HCT116 (cell line): Measurements from ENCODE around the gene BAZ1B. TPM values are rescaled to one million over a fixed set of nuclear protein-coding genes. Genes with fewer than 3 reads are reported as not detected.

Source experiments
- ATAC-seq: fragments of 200-7000 bp; cut with Tn5 transposase; 2 replicates; pipeline ENCODE4 v1.9.1; 2020; ENCODE audit warnings: mild to moderate bottlenecking, moderate library complexity
- Bru-seq: library from RNA; stranded (reverse); fragments of 400-500 nt; gene quantifications from one replicate; lab custom pipeline; 2021; lab: Mats Ljungman, UMichigan
- BruChase-seq, 2 experiments: library from RNA; stranded (reverse); fragments of 400-500 nt; gene quantifications; one replicate each; lab custom pipeline; 2021; lab: Mats Ljungman, UMichigan
- BruUV-seq: library from RNA; stranded (reverse); fragments of 400-500 nt; replicated peaks from 2 replicates; lab custom pipeline; 2021; lab: Mats Ljungman, UMichigan
- CTCF ChIA-PET: fragments of 300-600 bp; sonication (Branson Sonifier 250); formaldehyde crosslinking; loops from one replicate; lab custom pipeline; 2021; ENCODE audit warnings: antibody characterized with exemption; lab: Charles Lee
- POLR2A ChIA-PET: fragments of 300-600, 350-600 bp; sonication (Branson Sonifier 250); formaldehyde crosslinking; loops from one replicate; lab custom pipeline; 2021; ENCODE audit warnings: antibody characterized with exemption; lab: Charles Lee
- RAD21 ChIA-PET, 2 experiments: fragments of 300-600 bp; sonication (Branson Sonifier 250); formaldehyde crosslinking; loops; one replicate each; lab custom pipeline; 2023; ENCODE audit warnings: low total read pairs in 2 of 2; ENCODE audit not compliant: uncharacterized antibody in 2 of 2, unreplicated experiment in 2 of 2, low non-redundant PET in 1 of 2; lab: Charles Lee
- DNase-seq: peaks from one replicate; pipeline ENCODE4 v3.0.0-alpha.2; 2010; ENCODE audit warnings: low read depth, low spot score
- H2AFZ ChIP-seq: fragments of 200-600 bp; shearing (Covaris generic), sonication (generic); 2 replicates; pipeline ENCODE4 v1.6.1; 2017; ENCODE audit warnings: low read depth, mixed run types, mixed read lengths, antibody characterized with exemption, low read length; ENCODE audit not compliant: poor library complexity, severe bottlenecking
- H3K27ac ChIP-seq: 2 replicates; pipeline ENCODE4 v1.5.1; 2012; ENCODE audit warnings: low read depth, low read length
- H3K27me3 ChIP-seq: fragments of 200-600 bp; sonication (generic); 2 replicates; pipeline ENCODE4 v1.6.1; 2016; ENCODE audit warnings: mixed run types, low read length, mixed read lengths; ENCODE audit not compliant: insufficient read depth
- H3K36me3 ChIP-seq, 2 experiments: fragments of 200-500 bp in 1 of 2; fragments of 200-600 bp in 1 of 2; sonication (Bioruptor generic) in 1 of 2; sonication (generic) in 1 of 2; 2 replicates each; pipeline versions ENCODE4 v1.5.1 to v1.6.1; 2014 to 2016; ENCODE audit warnings: low read length in 2 of 2, inconsistent platforms in 1 of 2, mixed read lengths in 1 of 2, mixed run types in 1 of 2; ENCODE audit not compliant: insufficient read depth in 2 of 2, control insufficient read depth in 1 of 2
- H3K4me1 ChIP-seq, 2 experiments: fragments of 200-600 bp in 1 of 2; sonication (generic) in 1 of 2; 2 replicates each; pipeline versions ENCODE4 v1.5.1 to v1.6.1; 2012 to 2017; ENCODE audit warnings: low read length in 2 of 2, inconsistent platforms in 1 of 2, mild to moderate bottlenecking in 1 of 2, mixed read lengths in 1 of 2, mixed run types in 1 of 2, moderate library complexity in 1 of 2; ENCODE audit not compliant: insufficient read depth in 2 of 2, control insufficient read depth in 1 of 2
- H3K4me2 ChIP-seq: fragments of 200-600 bp; sonication (generic); 2 replicates; pipeline ENCODE4 v1.6.1; 2017; ENCODE audit warnings: mixed run types, low read length, mixed read lengths
- H3K4me3 ChIP-seq, 2 experiments: fragments of 200-600 bp in 1 of 2; sonication (generic) in 1 of 2; replicated peaks in 1 of 2; 2 replicates each; pipeline ENCODE4 v1.5.1; 2011 to 2016; ENCODE audit warnings: low read length in 2 of 2, control low read depth in 1 of 2, low read depth in 1 of 2, mild to moderate bottlenecking in 1 of 2, mixed read lengths in 1 of 2, mixed run types in 1 of 2
- H3K79me2 ChIP-seq: fragments of 200-600 bp; sonication (generic); 2 replicates; pipeline ENCODE4 v1.6.1; 2017; ENCODE audit warnings: mild to moderate bottlenecking, mixed run types, low read length, moderate library complexity, mixed read lengths; ENCODE audit not compliant: insufficient read depth
- H3K9ac ChIP-seq: fragments of 200-600 bp; sonication (generic); 2 replicates; pipeline ENCODE4 v1.6.1; 2016; ENCODE audit warnings: low read length, mixed read lengths
- H3K9me2 ChIP-seq: fragments of 200-600 bp; sonication (generic), shearing (Covaris generic); 2 replicates; pipeline ENCODE4 v1.6.1; 2017; ENCODE audit warnings: mixed run types, mild to moderate bottlenecking, moderate library complexity; ENCODE audit not compliant: insufficient read depth
- H3K9me3 ChIP-seq, 2 experiments: fragments of 200-500 bp in 1 of 2; fragments of 200-600 bp in 1 of 2; sonication (Bioruptor generic) in 1 of 2; sonication (generic) in 1 of 2; 2 replicates each; pipeline ENCODE4 v1.6.1; 2014 to 2017; ENCODE audit warnings: low read length in 2 of 2, mixed read lengths in 2 of 2, inconsistent platforms in 1 of 2, low read depth in 1 of 2, mild to moderate bottlenecking in 1 of 2, mixed run types in 1 of 2, moderate library complexity in 1 of 2; ENCODE audit not compliant: control insufficient read depth in 1 of 2, insufficient read depth in 1 of 2
- H4K20me1 ChIP-seq: fragments of 200-600 bp; sonication (generic), shearing (Covaris generic); 2 replicates; pipeline ENCODE4 v1.6.1; 2017; ENCODE audit warnings: mixed run types, mild to moderate bottlenecking, moderate library complexity; ENCODE audit not compliant: insufficient read depth
- CEBPB ChIP-seq: IDR thresholded peaks from 2 replicates; pipeline ENCODE4 v1.6.1; 2012; ENCODE audit warnings: low read depth
- EGR1 ChIP-seq: IDR thresholded peaks from 2 replicates; pipeline ENCODE4 v1.6.1; 2012; ENCODE audit warnings: low read depth
- ELF1 ChIP-seq: IDR thresholded peaks from 2 replicates; pipeline ENCODE4 v1.6.1; 2012; ENCODE audit warnings: low read depth, borderline replicate concordance
- FOSL1 ChIP-seq: IDR thresholded peaks from 2 replicates; pipeline ENCODE4 v1.6.1; 2012; ENCODE audit warnings: low read depth
- POLR2AphosphoS5 ChIP-seq: IDR thresholded peaks from 2 replicates; pipeline ENCODE4 v1.6.1; 2011; ENCODE audit warnings: mild to moderate bottlenecking, low read depth, low read length, moderate library complexity
- SIN3A ChIP-seq: IDR thresholded peaks from 2 replicates; pipeline ENCODE4 v1.6.1; 2012; ENCODE audit warnings: low read depth
- SP1 ChIP-seq: IDR thresholded peaks from 2 replicates; pipeline ENCODE4 v1.6.1; 2012; ENCODE audit warnings: low read depth
- TCF7L2 ChIP-seq: IDR thresholded peaks from 2 replicates; pipeline ENCODE4 v1.7.0; 2011; ENCODE audit warnings: borderline replicate concordance, inconsistent platforms; ENCODE audit not compliant: insufficient read depth, insufficient read length; ENCODE audit errors: extremely low read depth
- YY1 ChIP-seq: IDR thresholded peaks from 2 replicates; pipeline ENCODE4 v1.6.1; 2011; ENCODE audit warnings: low read length, low read depth, moderate library complexity, mild to moderate bottlenecking; ENCODE audit not compliant: insufficient replicate concordance; ENCODE audit errors: extremely low read depth
- intact Hi-C: fragments of 100-400 bp; cut with micrococcal nuclease; formaldehyde crosslinking; loops from 2 replicates; pipeline ENCODE4 v1.10.0; 2022
- long read RNA-seq: library from polyadenylated mRNA; unstranded; transcript quantifications from one replicate; pipeline ENCODE4 v2.0.0, GENCODE V29; 2021; ENCODE audit not compliant: unreplicated experiment
- polyA plus RNA-seq: library from polyadenylated mRNA; unstranded; fragments of >200 nt; gene quantifications from 2 replicates; pipeline ENCODE4 v1.2.1, GENCODE V29; 2012; ENCODE audit warnings: missing spikeins
- total RNA-seq: library from RNA; stranded (reverse); gene quantifications from one replicate; pipeline ENCODE4 v1.2.1, GENCODE V29; 2021; ENCODE audit not compliant: unreplicated experiment
- TF ChIP-seq, protein P1 (sequence below): IDR thresholded peaks from 2 replicates; pipeline ENCODE4 v1.6.1; 2012
- TF ChIP-seq, protein P2 (sequence below): IDR thresholded peaks from 2 replicates; pipeline ENCODE4 v1.6.1; 2011; ENCODE audit warnings: mild to moderate bottlenecking, low read length, moderate library complexity; ENCODE audit not compliant: insufficient replicate concordance; ENCODE audit errors: extremely low read depth

BAZ1B gene, protein sequence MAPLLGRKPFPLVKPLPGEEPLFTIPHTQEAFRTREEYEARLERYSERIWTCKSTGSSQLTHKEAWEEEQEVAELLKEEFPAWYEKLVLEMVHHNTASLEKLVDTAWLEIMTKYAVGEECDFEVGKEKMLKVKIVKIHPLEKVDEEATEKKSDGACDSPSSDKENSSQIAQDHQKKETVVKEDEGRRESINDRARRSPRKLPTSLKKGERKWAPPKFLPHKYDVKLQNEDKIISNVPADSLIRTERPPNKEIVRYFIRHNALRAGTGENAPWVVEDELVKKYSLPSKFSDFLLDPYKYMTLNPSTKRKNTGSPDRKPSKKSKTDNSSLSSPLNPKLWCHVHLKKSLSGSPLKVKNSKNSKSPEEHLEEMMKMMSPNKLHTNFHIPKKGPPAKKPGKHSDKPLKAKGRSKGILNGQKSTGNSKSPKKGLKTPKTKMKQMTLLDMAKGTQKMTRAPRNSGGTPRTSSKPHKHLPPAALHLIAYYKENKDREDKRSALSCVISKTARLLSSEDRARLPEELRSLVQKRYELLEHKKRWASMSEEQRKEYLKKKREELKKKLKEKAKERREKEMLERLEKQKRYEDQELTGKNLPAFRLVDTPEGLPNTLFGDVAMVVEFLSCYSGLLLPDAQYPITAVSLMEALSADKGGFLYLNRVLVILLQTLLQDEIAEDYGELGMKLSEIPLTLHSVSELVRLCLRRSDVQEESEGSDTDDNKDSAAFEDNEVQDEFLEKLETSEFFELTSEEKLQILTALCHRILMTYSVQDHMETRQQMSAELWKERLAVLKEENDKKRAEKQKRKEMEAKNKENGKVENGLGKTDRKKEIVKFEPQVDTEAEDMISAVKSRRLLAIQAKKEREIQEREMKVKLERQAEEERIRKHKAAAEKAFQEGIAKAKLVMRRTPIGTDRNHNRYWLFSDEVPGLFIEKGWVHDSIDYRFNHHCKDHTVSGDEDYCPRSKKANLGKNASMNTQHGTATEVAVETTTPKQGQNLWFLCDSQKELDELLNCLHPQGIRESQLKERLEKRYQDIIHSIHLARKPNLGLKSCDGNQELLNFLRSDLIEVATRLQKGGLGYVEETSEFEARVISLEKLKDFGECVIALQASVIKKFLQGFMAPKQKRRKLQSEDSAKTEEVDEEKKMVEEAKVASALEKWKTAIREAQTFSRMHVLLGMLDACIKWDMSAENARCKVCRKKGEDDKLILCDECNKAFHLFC (N-terminal part only)
- total RNA-seq (81.1 TPM), Bru-seq, nascent RNA (percentile 90 among the genes with signal in this experiment), BruChase-seq, experiment 1, labeled RNA remaining after a 6-hour chase (percentile 91 among the genes with signal in this experiment), BruChase-seq, experiment 2, labeled RNA remaining after a 2-hour chase (percentile 90 among the genes with signal in this experiment)
- 29.6 and 37.7 TPM in 2 replicates for polyA plus RNA-seq
- long read RNA-seq, full-length matches to known transcripts = 2 of 123 reads
- long read RNA-seq, partial matches to known transcripts = 94 of 123 reads
- long read RNA-seq, other reads (novel, unspliced or antisense) = 27 of 123 reads

DNA sequence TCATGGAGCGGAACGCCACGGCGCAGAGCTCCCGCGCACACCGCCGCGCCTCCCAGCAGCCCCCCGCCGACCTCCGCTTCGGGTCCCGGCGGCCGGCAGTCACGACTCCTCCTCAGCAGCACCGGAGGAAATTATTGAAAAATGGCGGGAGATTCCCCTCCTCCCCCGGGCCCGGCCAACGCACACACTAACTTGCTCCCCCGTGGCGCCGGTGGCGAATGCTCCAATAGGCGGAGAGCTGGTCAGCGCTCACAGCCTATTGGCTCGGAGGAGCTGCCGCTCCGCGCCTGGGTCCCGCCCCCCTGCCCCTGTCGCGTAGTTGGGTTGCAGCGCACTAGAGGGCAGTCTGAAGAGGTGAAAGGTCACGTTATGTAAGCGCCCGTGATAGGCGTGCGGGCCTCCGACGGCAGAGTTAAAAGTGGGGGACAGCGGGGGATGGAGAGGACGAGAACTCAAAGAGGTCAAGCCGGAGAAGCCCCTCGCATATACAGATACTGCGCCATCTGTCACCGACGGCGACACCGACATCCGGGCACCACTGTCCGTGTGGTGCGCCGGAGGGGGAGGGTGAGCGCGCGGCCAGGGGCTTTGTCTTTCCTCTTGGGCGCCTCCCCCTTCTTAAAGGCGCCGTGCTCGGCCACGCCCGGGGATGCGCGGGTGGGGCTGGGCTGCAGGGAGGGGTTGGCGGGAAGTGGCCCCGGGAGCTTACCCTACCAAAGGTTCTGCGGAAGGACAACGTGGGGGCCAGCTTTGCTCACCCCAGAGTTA lies at the start of gene BAZ1B:
Gene BAZ1B (minus strand): TSS at position 189 of the 768 bp plus-strand sequence. CDS start 360 bp downstream, outside the sequence.
- Histone ChIP-seq H4K20me1 (peaks cover 20% of the 10 kb centered on the region; the same call in 1 of the 2 replicates), H2AFZ (no peak within 1 kb of the TSS), H3K36me3 (peaks cover 3 to 11% of the 10 kb centered on the region in 2 experiments; a peak in 3 of 4 replicates)
- CTCF ChIA-PET = no interaction called here
- TF ChIP-seq, protein P1, sequence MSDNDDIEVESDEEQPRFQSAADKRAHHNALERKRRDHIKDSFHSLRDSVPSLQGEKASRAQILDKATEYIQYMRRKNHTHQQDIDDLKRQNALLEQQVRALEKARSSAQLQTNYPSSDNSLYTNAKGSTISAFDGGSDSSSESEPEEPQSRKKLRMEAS = peak; percentile 87
- TF ChIP-seq FOSL1 (no peak), SIN3A (peak; percentile 31; the same call in 1 of the 2 replicates), CEBPB (no peak), EGR1 (peak; percentile 67), ELF1 (no peak), POLR2AphosphoS5 (peak; percentile 61; the same call in 1 of the 2 replicates), SP1 (peak; percentile 97), YY1 (peak; percentile 66), TCF7L2 (peak; percentile 81)
- TF ChIP-seq, protein P2, sequence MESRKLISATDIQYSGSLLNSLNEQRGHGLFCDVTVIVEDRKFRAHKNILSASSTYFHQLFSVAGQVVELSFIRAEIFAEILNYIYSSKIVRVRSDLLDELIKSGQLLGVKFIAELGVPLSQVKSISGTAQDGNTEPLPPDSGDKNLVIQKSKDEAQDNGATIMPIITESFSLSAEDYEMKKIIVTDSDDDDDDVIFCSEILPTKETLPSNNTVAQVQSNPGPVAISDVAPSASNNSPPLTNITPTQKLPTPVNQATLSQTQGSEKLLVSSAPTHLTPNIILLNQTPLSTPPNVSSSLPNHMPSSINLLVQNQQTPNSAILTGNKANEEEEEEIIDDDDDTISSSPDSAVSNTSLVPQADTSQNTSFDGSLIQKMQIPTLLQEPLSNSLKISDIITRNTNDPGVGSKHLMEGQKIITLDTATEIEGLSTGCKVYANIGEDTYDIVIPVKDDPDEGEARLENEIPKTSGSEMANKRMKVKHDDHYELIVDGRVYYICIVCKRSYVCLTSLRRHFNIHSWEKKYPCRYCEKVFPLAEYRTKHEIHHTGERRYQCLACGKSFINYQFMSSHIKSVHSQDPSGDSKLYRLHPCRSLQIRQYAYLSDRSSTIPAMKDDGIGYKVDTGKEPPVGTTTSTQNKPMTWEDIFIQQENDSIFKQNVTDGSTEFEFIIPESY = peak; percentile 57
- TF ChIP-seq, all 23 proteins: peak for 8
- Histone ChIP-seq H3K79me2 (peaks cover 43% of the 10 kb centered on the region), H3K27ac (peak within 1 kb of the TSS; percentile 96), H3K27me3 (no peaks in the 10 kb centered on the region), H3K9ac (peak within 1 kb of the TSS; percentile 97), H3K4me1 (peaks cover 15 to 27% of the 10 kb centered on the region in 2 experiments; a peak in 3 of 4 replicates), H3K9me2 (no peaks in the 10 kb centered on the region), H3K9me3 (no peaks in the 10 kb centered on the region), H3K4me2 (peak within 1 kb of the TSS; percentile 87), H3K4me3 (peak within 1 kb of the TSS; percentile 86 to 87)
- POLR2A ChIA-PET = interaction anchor here (0.7 to 1.4 kb wide), 5 partner anchors 9 to 216 kb away, joined by 3 to 5 read pairs (median 3); partner anchors contain the start of gene ABHD11
- DNase-seq = peak; percentile 96
- ATAC-seq = peak; percentile 93
- RAD21 ChIA-PET = interaction anchor here in 1 of 2 experiments (0.6 kb wide), 1 partner anchor 190 kb away, joined by 4 read pairs; no protein-coding TSS in a partner anchor
- intact Hi-C loops = loop anchor here (1.0 to 5.0 kb wide), 2 partner anchors 35 to 205 kb away; partner anchors contain the start of gene BCL7B
- no TSS peak for BruUV-seq
